ENCODE results near the gene DVL2. TPM values are rescaled to one million over a fixed set of nuclear protein-coding genes. Genes with fewer than 3 reads are reported as not detected.

The DVL2 gene
- total and polyA plus RNA-seq, 2 of the 13 experiments (the other 11 are each of a cell fraction or from before 2014, with no cell fraction given), result 5.7 to 38.2 TPM

GRCh38 chr17:7280519-7281073 lies 46.3 kb upstream of the DVL2 start:
- FAIRE-seq (peak; percentile 89), DNase-seq (ENCODE audit: low spot score) (peak; percentile 79), ATAC-seq (peak; percentile 72)
- intact Hi-C loops (cut with micrococcal nuclease; ENCODE audit: unreplicated experiment), result loop anchor here (1.0 to 5.0 kb wide), 4 partner anchors 16 to 66 kb away; partner anchors contain the start of gene GABARAP
- H3K27ac ChIP-seq (ENCODE audit: extremely low read length, insufficient read depth, low read length), result peak overlapping the region; percentile 59
- ChIA-PET POLR2A (interaction anchor here (0.6 to 3.9 kb wide), 24 partner anchors 12 to 347 kb away, joined by 3 to 35 read pairs (median 6); partner anchors contain the start of genes ACADVL, ASGR2, CTDNEP1 and DLG4), CTCF (ENCODE audit: low intra/inter-chr PET ratio, low total read pairs) (interaction anchor here (1.2 to 2.9 kb wide), 7 partner anchors 12 to 235 kb away, joined by 3 to 43 read pairs (median 6); partner anchors contain the start of genes CTDNEP1 and ELP5)
- peak overlapping the region; percentile 27 for H3K9ac ChIP-seq (ENCODE audit: insufficient read depth, low read depth, low read length)
- in situ Hi-C loops (cut with HindIII; ENCODE audit: extremely low pct_ligation_motif_present, low pct_unique_long_range_greater_than_20kb), result loop anchor here (10.0 kb wide), 1 partner anchor 236 kb away; the partner anchor contains the start of gene SLC16A11
- no peak overlapping the region for H2AFZ ChIP-seq (ENCODE audit: low read length)
- H4K20me1 ChIP-seq (ENCODE audit: insufficient read depth, low read length), result no peaks in the 10 kb centered on the region
- H3K9me3 ChIP-seq (ENCODE audit: low read length), result no peaks in the 10 kb centered on the region
- no peaks in the 10 kb centered on the region for H3K79me2 ChIP-seq (ENCODE audit: insufficient read depth, low read length)
- H3K27me3 ChIP-seq (ENCODE audit: control insufficient read depth in 1 of 2, insufficient read depth in 2 of 2, low read length in 2 of 2), result no peaks in the 10 kb centered on the region
- H3K4me3 ChIP-seq (replicated peaks in 1 of 3; ENCODE audit: insufficient read depth in 1 of 3, low read depth in 2 of 3, low read length in 3 of 3), result peak overlapping the region; percentile 23 to 87 (median 31); a peak in 5 of 6 replicates
- no TSS peak for BruUV-seq (replicated peaks)
- peaks cover 8% of the 10 kb centered on the region in 2 experiments; a peak in 4 of 5 replicates for H3K36me3 ChIP-seq (replicated peaks in 1 of 2; ENCODE audit: control insufficient read depth in 1 of 2, insufficient read depth in 2 of 2, low read length in 2 of 2)
- H3K4me1 ChIP-seq (ENCODE audit: insufficient read depth, low read length), result peaks cover 38% of the 10 kb centered on the region
- 3% methylated on average over 16 of the region's 29 CpGs for WGBS (ENCODE audit: low lambda C conversion rate)
- peak overlapping the region; percentile 86 for H3K4me2 ChIP-seq (ENCODE audit: low read depth, low read length)
- TF ChIP-seq ZNF33A (CRISPR knock-in tag; IDR thresholded peaks at IDR 0.05; ENCODE audit: borderline replicate concordance) (no peak), ATRX (CRISPR knock-in tag; IDR thresholded peaks at IDR 0.05; ENCODE audit: borderline replicate concordance) (no peak), RBAK (CRISPR knock-in tag; IDR thresholded peaks at IDR 0.05) (no peak), NFKB2 (CRISPR knock-in tag; IDR thresholded peaks at IDR 0.05; ENCODE audit: borderline replicate concordance) (peak; percentile 47), JUND (CRISPR knock-in tag; IDR thresholded peaks at IDR 0.05) (no peak), RFXANK (CRISPR knock-in tag; IDR thresholded peaks at IDR 0.05) (no peak), HIC2 (CRISPR knock-in tag; IDR thresholded peaks at IDR 0.05; ENCODE audit: low read depth) (0 out of 2 replicates have a peak, but pooled peaks have one; percentile 16), ZNF12 (CRISPR knock-in tag; IDR thresholded peaks at IDR 0.05) (peak; percentile 52; the same call in 1 of the 2 replicates), SALL1 (CRISPR knock-in tag; IDR thresholded peaks at IDR 0.05) (peak; percentile 75), ZNF451 (CRISPR knock-in tag; IDR thresholded peaks at IDR 0.05) (peak; percentile 76; the same call in 1 of the 2 replicates), ONECUT2 (CRISPR knock-in tag; IDR thresholded peaks at IDR 0.05) (no peak), RNF219 (CRISPR knock-in tag; IDR thresholded peaks at IDR 0.05) (no peak)

All from HepG2 (cell line).